Measurements from ENCODE around the gene AKR1C4.

DNA sequence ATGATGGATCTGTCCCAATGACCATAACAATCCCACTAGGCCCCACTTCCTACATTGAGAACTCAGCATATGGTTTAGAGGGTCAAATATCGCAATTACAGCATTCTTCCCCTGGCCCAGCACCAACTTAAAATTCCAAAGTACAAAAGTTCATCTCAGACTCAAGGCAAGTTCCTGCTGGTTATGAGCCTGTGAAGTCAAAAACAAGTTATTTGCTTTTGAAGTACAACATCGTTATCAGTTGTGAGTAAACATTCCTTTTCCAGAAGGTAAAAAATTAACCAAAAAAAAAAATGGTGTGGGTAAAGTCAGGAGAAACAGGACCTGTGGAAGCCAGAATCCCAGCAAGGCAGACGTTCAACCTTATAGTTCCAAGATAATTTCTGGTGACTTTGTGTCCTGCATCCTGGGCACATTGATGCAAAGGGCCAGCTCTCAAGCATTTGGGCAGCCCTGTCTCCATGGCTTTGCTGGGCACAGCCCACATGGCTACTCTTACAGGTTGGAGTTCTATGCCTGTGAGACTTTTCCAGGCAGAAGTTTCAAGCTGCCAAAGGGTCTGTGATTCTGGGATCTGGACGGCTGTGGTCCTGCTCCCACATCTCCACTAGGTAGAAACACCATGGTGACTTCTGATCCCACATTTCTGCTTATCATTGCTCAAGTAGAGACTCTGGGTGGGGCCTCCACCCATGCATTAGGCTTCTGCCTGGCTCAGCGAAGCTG lies 49.2 kb upstream of the AKR1C4 start:
- TF ChIP-seq CTCF (IDR thresholded peaks at IDR 0.05; ENCODE audit: low read depth, low read length, missing input control) (no peak), YY1 (IDR thresholded peaks at IDR 0.05) (peak; percentile 86), SP1 (IDR thresholded peaks at IDR 0.05) (peak; percentile 92), FOXA1 (IDR thresholded peaks at IDR 0.05) (peak; percentile 72), EGR1 (IDR thresholded peaks at IDR 0.05; ENCODE audit: low read depth in 2 of 2) (peak; percentile 46 to 53), JUND (IDR thresholded peaks at IDR 0.05) (peak; percentile 90 to 92)
